GM12878 (cell line): ENCODE measurements around the gene ZNF600. TPM values are rescaled to one million over a fixed set of nuclear protein-coding genes. Genes with fewer than 3 reads are reported as not detected.
"Not testable (repeated sequence)": the region's sequence is repeated elsewhere in the genome, so short reads cannot be mapped to it uniquely, and the experiment has no call there.

Experiments used
- ATAC-seq: fragments of 200-7000 bp; cut with Tn5 transposase; 3 replicates; pipeline ENCODE4 v1.9.1; 2020; ENCODE audit warnings: mild to moderate bottlenecking, moderate library complexity
- BruUV-seq: library from RNA; stranded (reverse); fragments of 400-500 nt; replicated peaks from 2 replicates; lab custom pipeline; 2021; lab: Mats Ljungman, UMichigan
- CTCF ChIA-PET: fragments of 300-600 bp; sonication (Branson Sonifier 250); formaldehyde crosslinking; extraction: SDS; loops from one replicate; lab custom pipeline; 2021; ENCODE audit warnings: inconsistent platforms; lab: Yijun Ruan, JAX
- POLR2A ChIA-PET: fragments of 350-600 bp; formaldehyde crosslinking; extraction: SDS; loops from one replicate; lab custom pipeline; 2021; ENCODE audit warnings: inconsistent platforms; lab: Charles Lee
- RAD21 ChIA-PET: fragments of 300-600 bp; sonication (Branson Sonifier 250); formaldehyde crosslinking; loops from one replicate; lab custom pipeline; 2023; ENCODE audit warnings: antibody characterized with exemption; ENCODE audit not compliant: unreplicated experiment; lab: Charles Lee
- SMC1A ChIA-PET: fragments of 300-600 bp; sonication (Branson Sonifier 250); formaldehyde crosslinking; loops from one replicate; lab custom pipeline; 2023; ENCODE audit not compliant: unreplicated experiment, uncharacterized antibody; lab: Charles Lee
- DNase-seq: peaks from one replicate; pipeline ENCODE4 v3.0.0-alpha.2; 2011; ENCODE audit warnings: low read depth, low spot score
- FAIRE-seq: peaks from 3 replicates; lab custom pipeline; 2011; peaks lifted over from hg19 to GRCh38; lab: Jason Lieb, UNC
- H2AFZ ChIP-seq: 2 replicates; pipeline ENCODE4 v1.6.0; 2011; ENCODE audit warnings: low read depth, low read length, control low read depth; ENCODE audit not compliant: control insufficient read depth
- H3K27ac ChIP-seq: 2 replicates; pipeline ENCODE4 v1.5.1; 2011; ENCODE audit warnings: control low read depth; ENCODE audit not compliant: control insufficient read depth, insufficient read depth
- H3K27me3 ChIP-seq, 2 experiments: replicated peaks in 1 of 2; 2 replicates each; pipeline versions ENCODE4 v1.6.0 to v1.6.1; 2011; ENCODE audit warnings: low read length in 1 of 2; ENCODE audit not compliant: control insufficient read depth in 2 of 2, insufficient read depth in 2 of 2
- H3K36me3 ChIP-seq, 2 experiments: 2 replicates each; pipeline ENCODE4 v1.5.1; 2011; ENCODE audit warnings: low read length in 1 of 2; ENCODE audit not compliant: control insufficient read depth in 2 of 2, insufficient read depth in 2 of 2
- H3K4me1 ChIP-seq: 2 replicates; pipeline ENCODE4 v1.6.1; 2011; ENCODE audit warnings: mild to moderate bottlenecking, low read length, moderate library complexity, mixed read lengths; ENCODE audit not compliant: control insufficient read depth, insufficient read depth
- H3K4me2 ChIP-seq: 2 replicates; pipeline ENCODE4 v1.6.0; 2011; ENCODE audit warnings: control low read depth; ENCODE audit not compliant: control insufficient read depth, insufficient read depth
- H3K4me3 ChIP-seq: fragments of 200-600 bp; sonication (generic); 2 replicates; pipeline ENCODE4 v1.5.1; 2016
- H3K79me2 ChIP-seq: 2 replicates; pipeline ENCODE4 v1.6.0; 2011; ENCODE audit warnings: low read length; ENCODE audit not compliant: control insufficient read depth, insufficient read depth
- H3K9ac ChIP-seq: 2 replicates; pipeline ENCODE4 v1.8.0; 2011; ENCODE audit warnings: low read length, control low read depth, mixed read lengths; ENCODE audit not compliant: control insufficient read depth, insufficient read depth
- H3K9me3 ChIP-seq: replicated peaks from 3 replicates; pipeline ENCODE4 v1.5.1; 2011; ENCODE audit warnings: mild to moderate bottlenecking, low read length; ENCODE audit not compliant: control insufficient read depth, insufficient read depth
- H4K20me1 ChIP-seq: 2 replicates; pipeline ENCODE4 v1.6.0; 2011; ENCODE audit not compliant: control insufficient read depth, insufficient read depth
- ASH2L ChIP-seq: fragments of 300-600, 200-600 bp; sonication (generic); IDR thresholded peaks from 2 replicates; pipeline ENCODE4 v1.6.1; 2017; ENCODE audit warnings: low read depth, mild to moderate bottlenecking, borderline replicate concordance
- ATF3 ChIP-seq: IDR thresholded peaks from 2 replicates; pipeline ENCODE4 v1.6.1; 2011; ENCODE audit warnings: low read depth, mild to moderate bottlenecking, low read length, moderate library complexity, borderline replicate concordance; ENCODE audit errors: extremely low read depth
- CHD4 ChIP-seq: fragments of 200-600 bp; sonication (generic); IDR thresholded peaks from 2 replicates; pipeline ENCODE4 v1.6.1; 2016; ENCODE audit warnings: mild to moderate bottlenecking
- CTCF ChIP-seq, 3 experiments: IDR thresholded peaks in 2 of 3; conservative IDR thresholded peaks in 1 of 3; 2 replicates each; pipeline ENCODE4 v1.5.1; 2011; ENCODE audit warnings: low read depth in 3 of 3, low read length in 3 of 3, mild to moderate bottlenecking in 3 of 3, control low read depth in 2 of 3, moderate library complexity in 2 of 3, inconsistent platforms in 1 of 3, mixed read lengths in 1 of 3; ENCODE audit not compliant: control insufficient read depth in 2 of 3, insufficient read depth in 1 of 3; ENCODE audit errors: extremely low read depth in 1 of 3
- NFXL1 ChIP-seq: fragments of 450-650 bp; IDR thresholded peaks from 2 replicates; pipeline ENCODE4 v1.6.1; 2017; ENCODE audit warnings: antibody characterized with exemption, mild to moderate bottlenecking, borderline replicate concordance
- POLR2A ChIP-seq: IDR thresholded peaks from 2 replicates; pipeline ENCODE4 v1.6.1; 2011; ENCODE audit warnings: low read depth, mild to moderate bottlenecking, low read length
- POLR2AphosphoS2 ChIP-seq: IDR thresholded peaks from 2 replicates; pipeline ENCODE4 v1.6.1; 2011; ENCODE audit warnings: low read depth, mild to moderate bottlenecking, low read length, improper control_type of control experiment, moderate library complexity
- SUZ12 ChIP-seq: fragments of 200-600 bp; sonication (generic); IDR thresholded peaks from one replicate; pipeline ENCODE4 v1.6.1; 2018; ENCODE audit warnings: antibody characterized with exemption, mild to moderate bottlenecking; ENCODE audit not compliant: unreplicated experiment
- USF1 ChIP-seq: IDR thresholded peaks from 2 replicates; pipeline ENCODE4 v1.6.1; 2011; ENCODE audit warnings: borderline replicate concordance, low read depth, mild to moderate bottlenecking, moderate library complexity, mixed read lengths, low read length; ENCODE audit not compliant: insufficient read depth; ENCODE audit errors: extremely low read length
- ZBTB33 ChIP-seq: fragments of 450-650 bp; IDR thresholded peaks from 2 replicates; pipeline ENCODE4 v1.6.1; 2017; ENCODE audit warnings: mild to moderate bottlenecking
- WGBS: methylation state at CpG from one replicate; pipeline ENCODE4 v1.1.6; 2016; ENCODE audit warnings: low lambda C conversion rate; ENCODE audit not compliant: insufficient replicate concordance, insufficient coverage; ENCODE audit errors: missing lambda C conversion rate; 5-methylcytosine and 5-hydroxymethylcytosine counted together
- in situ Hi-C: fragments of 300-500 bp; cut with MboI; formaldehyde crosslinking; loops from 9 replicates; pipeline ENCODE4 v1.14.3; 2018; ENCODE audit warnings: mixed read lengths
- intact Hi-C: fragments of 100-400 bp; cut with micrococcal nuclease; formaldehyde crosslinking; loops from one replicate; pipeline ENCODE4 v1.14.2; 2022; ENCODE audit not compliant: unreplicated experiment
- polyA plus RNA-seq, 11 experiments: library from polyadenylated mRNA; depleted of rRNA in 4 of 11; unstranded in 6 of 11; stranded (reverse) in 5 of 11; fragments of >200 nt; fragmentation: Nextera tagmentation in 4 of 11; fragmentation: Illumina TruSeq in 1 of 11; extraction: Ambion mirVana in 4 of 11; extraction: Trizol in 1 of 11; gene quantifications; 1 replicate in 1 of 11; 2 replicates in 10 of 11; pipeline versions ENCODE4 v1.2.1 to v1.2.3, GENCODE V29; 2011 to 2016; ENCODE audit warnings: inconsistent platforms in 2 of 11, missing spikeins in 2 of 11, low read depth in 1 of 11
- total RNA-seq, 4 experiments: library from RNA; depleted of rRNA in 3 of 4; stranded (reverse); fragments of >200 nt in 3 of 4; fragmentation: Illumina TruSeq in 1 of 4; extraction: Trizol in 1 of 4; gene quantifications; 2 replicates each; pipeline versions ENCODE4 v1.2.1 to v1.2.3, GENCODE V29; 2013 to 2021

ZNF600 gene
- total and polyA plus RNA-seq, 10 of the 15 experiments (the other 5 are each of a cell fraction or from before 2014, with no cell fraction given) = 9.5 to 25.6 (median 11.9) TPM

- Histone ChIP-seq H3K4me3 (no peak overlapping the region), H3K9ac (no peak overlapping the region), H3K4me1 (no peaks in the 10 kb centered on the region), H3K27me3 (no peaks in the 10 kb centered on the region), H4K20me1 (no peaks in the 10 kb centered on the region), H3K36me3 (no peaks in the 10 kb centered on the region), H3K79me2 (no peaks in the 10 kb centered on the region), H3K27ac (no peak overlapping the region), H3K9me3 (no peaks in the 10 kb centered on the region; the same call in 2 of the 3 replicates), H2AFZ (no peak overlapping the region), H3K4me2 (no peak overlapping the region)
- no peak for DNase-seq
- no peak for FAIRE-seq
- no peak for ATAC-seq
- SMC1A ChIA-PET = no interaction called here
- intact Hi-C loops (loop anchor here (10.0 kb wide), 1 partner anchor 397 kb away; no protein-coding TSS in a partner anchor), in situ Hi-C loops (no loop called here)
- POLR2A ChIA-PET = no interaction called here
- 53% methylated on average over 6 of the region's 6 CpGs for WGBS
- RAD21 ChIA-PET = no interaction called here
- no peak for TF ChIP-seq SUZ12
- no peak for TF ChIP-seq USF1
- no peak for TF ChIP-seq ZBTB33
- TF ChIP-seq CHD4 = no peak
- TF ChIP-seq ASH2L = no peak
- no peak for TF ChIP-seq POLR2AphosphoS2
- TF ChIP-seq CTCF (IDR thresholded peaks at IDR 0.05 in 2 of 3, conservative IDR thresholded peaks at IDR 0.05 in 1 of 3; ENCODE audit: control insufficient read depth in 2 of 3, extremely low read depth in 1 of 3, insufficient read depth in 1 of 3, low read depth in 3 of 3, low read length in 3 of 3) = no peak
- TF ChIP-seq POLR2A = no peak
- TF ChIP-seq NFXL1 = no peak
- no peak for TF ChIP-seq ATF3
- CTCF ChIA-PET = no interaction called here
- BruUV-seq = no TSS peak
Measured at GRCh38 chr19:52741951-52742485, 44.6 kb downstream of the ZNF600 start.

- intact Hi-C loops = loop anchor here (10.0 kb wide), 1 partner anchor 397 kb away; no protein-coding TSS in a partner anchor
Measured at GRCh38 chr19:52741371-52741770, 45.2 kb downstream of the ZNF600 start.

More at GRCh38 chr19:52741371-52741770, 45.2 kb downstream of the ZNF600 start:
- H3K4me2 ChIP-seq, ATAC-seq, H3K27ac ChIP-seq, in situ Hi-C loops, H3K36me3 ChIP-seq, RAD21 ChIA-PET, H2AFZ ChIP-seq, H4K20me1 ChIP-seq, H3K4me1 ChIP-seq, FAIRE-seq, CTCF ChIA-PET, H3K79me2 ChIP-seq, H3K9ac ChIP-seq, POLR2A ChIA-PET, DNase-seq, H3K4me3 ChIP-seq, H3K9me3 ChIP-seq, H3K27me3 ChIP-seq, SMC1A ChIA-PET, BruUV-seq: not testable (repeated sequence)
- WGBS = 68% methylated on average over 7 of the region's 7 CpGs
